H1 (cell line): ENCODE results near the gene DHDDS. TPM values are rescaled to one million over a fixed set of nuclear protein-coding genes. Genes with fewer than 3 reads are reported as not detected.

Experiments used
- RAD21 ChIP-seq, 2 experiments: IDR thresholded peaks in 1 of 2; conservative IDR thresholded peaks in 1 of 2; 2 replicates each; pipeline ENCODE4 v1.6.1; 2011; ENCODE audit warnings: low read depth in 2 of 2, low read length in 2 of 2, improper control_type of control experiment in 1 of 2, inconsistent platforms in 1 of 2, mild to moderate bottlenecking in 1 of 2, moderate library complexity in 1 of 2
- polyA plus RNA-seq, 7 experiments: library from polyadenylated mRNA; depleted of rRNA in 3 of 7; stranded (reverse) in 5 of 7; unstranded in 2 of 7; fragments of >200 nt in 5 of 7; fragments of 200-250 nt in 2 of 7; gene quantifications; 1 replicate in 5 of 7; 2 replicates in 1 of 7; 4 replicates in 1 of 7; pipeline versions ENCODE4 v1.2.1 to v1.2.3, GENCODE V29; 2011 to 2013; ENCODE audit warnings: missing spikeins in 2 of 7, mixed read lengths in 2 of 7
- total RNA-seq: library from RNA; stranded (reverse); fragmentation: NEBNext Ultra II Directional; extraction: Animal tissue kit (Norgen Biotek cat#: 25700); gene quantifications from 2 replicates; pipeline ENCODE4 v1.2.1, GENCODE V29; 2021

DHDDS gene
- total and polyA plus RNA-seq, 2 of the 8 experiments (the other 6 are each of a cell fraction or from before 2014, with no cell fraction given), result 28.3 to 44.6 TPM

GRCh38 chr1:26493267-26493666 lies 61.1 kb downstream of the DHDDS start (continued):
- TF ChIP-seq RAD21 (IDR thresholded peaks at IDR 0.05 in 1 of 2, conservative IDR thresholded peaks at IDR 0.05 in 1 of 2; ENCODE audit: low read depth in 2 of 2, low read length in 2 of 2), result no peak
- TF ChIP-seq, all 59 proteins: peak for 0
